GM10266 (cell line): ENCODE measurements around the gene DEPP1.

Source experiments
- DNase-seq: peaks from one replicate; pipeline ENCODE4 v3.0.0; 2012; ENCODE audit errors: extremely low spot score
- TF ChIP-seq, protein P1 (sequence below): IDR thresholded peaks from 2 replicates; pipeline ENCODE4 v1.5.1; 2012; ENCODE audit warnings: mild to moderate bottlenecking, low read depth; ENCODE audit not compliant: control insufficient read depth, insufficient read depth; ENCODE audit errors: missing control alignments

The DEPP1 gene

DNA sequence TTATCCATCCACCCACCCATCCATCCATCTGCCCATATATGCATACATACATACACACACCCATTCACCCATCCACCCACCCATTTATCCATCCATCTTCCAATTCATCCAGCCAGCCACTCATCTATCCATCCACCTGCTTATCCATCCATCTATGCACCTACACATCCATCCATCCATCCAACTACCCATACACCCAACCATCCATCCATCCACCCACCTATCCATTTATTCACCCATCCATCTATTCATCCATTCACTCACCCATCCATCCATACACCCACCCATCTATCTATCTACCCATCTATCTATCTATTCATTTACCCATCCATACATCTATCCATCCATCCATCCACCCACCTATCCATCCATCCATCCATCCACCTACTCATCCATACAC lies 50.1 kb downstream of the DEPP1 start:
- TF ChIP-seq, protein P1, sequence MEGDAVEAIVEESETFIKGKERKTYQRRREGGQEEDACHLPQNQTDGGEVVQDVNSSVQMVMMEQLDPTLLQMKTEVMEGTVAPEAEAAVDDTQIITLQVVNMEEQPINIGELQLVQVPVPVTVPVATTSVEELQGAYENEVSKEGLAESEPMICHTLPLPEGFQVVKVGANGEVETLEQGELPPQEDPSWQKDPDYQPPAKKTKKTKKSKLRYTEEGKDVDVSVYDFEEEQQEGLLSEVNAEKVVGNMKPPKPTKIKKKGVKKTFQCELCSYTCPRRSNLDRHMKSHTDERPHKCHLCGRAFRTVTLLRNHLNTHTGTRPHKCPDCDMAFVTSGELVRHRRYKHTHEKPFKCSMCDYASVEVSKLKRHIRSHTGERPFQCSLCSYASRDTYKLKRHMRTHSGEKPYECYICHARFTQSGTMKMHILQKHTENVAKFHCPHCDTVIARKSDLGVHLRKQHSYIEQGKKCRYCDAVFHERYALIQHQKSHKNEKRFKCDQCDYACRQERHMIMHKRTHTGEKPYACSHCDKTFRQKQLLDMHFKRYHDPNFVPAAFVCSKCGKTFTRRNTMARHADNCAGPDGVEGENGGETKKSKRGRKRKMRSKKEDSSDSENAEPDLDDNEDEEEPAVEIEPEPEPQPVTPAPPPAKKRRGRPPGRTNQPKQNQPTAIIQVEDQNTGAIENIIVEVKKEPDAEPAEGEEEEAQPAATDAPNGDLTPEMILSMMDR, result no peak
- DNase-seq, result no peak

DNA sequence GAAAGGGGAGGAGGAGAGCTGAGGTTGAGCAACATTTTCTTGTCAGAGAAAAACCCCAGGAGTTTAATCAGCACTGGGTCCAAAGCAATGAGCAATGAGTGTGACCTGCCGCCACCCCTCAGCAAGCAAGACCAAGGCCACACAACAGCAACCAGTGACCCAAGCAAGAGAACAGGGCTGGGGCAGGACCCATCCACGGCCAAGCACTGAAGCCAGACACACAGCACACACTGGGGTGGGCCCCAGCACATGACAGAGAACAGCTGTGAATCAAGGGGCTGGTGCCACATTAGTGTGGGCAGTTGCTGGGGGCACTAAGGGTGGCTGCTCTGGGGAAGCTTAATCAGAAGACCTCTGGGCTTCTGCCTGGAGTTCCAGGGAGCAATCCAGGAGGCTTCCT lies 51.3 kb downstream of the DEPP1 start:
- DNase-seq, result no peak

DNA sequence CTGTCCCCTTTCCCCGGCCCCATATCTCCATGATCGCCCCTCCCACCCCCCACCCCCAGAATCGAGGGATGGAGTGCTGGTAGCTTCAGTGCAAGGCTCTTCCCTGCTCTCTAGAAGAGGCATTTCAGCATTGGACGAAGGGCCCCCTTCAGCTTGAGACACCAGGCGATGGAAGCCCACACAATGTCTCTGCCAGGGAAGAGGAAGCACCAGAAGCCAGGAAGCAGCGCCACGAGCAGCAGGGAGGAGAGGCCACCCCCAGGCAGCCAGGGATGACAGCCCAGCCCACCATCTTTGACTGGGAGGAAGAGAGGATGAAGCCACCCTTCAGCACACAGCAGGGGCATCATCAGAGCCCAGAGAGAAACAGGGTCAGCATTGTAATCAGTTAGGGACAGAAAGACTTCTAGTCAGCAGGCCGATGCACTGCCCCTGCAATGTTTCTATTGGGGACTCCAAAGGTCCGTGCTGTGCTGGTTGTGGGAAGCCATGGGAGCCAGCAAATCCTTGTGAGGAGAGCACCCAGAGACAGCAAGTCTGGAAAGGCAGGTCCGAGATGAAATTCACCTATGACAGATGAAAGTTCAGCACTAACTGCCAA lies 51.8 kb downstream of the DEPP1 start:
- TF ChIP-seq, protein P1, result no peak
- DNase-seq, result no peak

More for the DNA sequence above, 51.3 kb downstream of the DEPP1 start:
- TF ChIP-seq, protein P1, result no peak
